Measurements from ENCODE around the gene ARSH.
"Not testable (repeated sequence)": the region's sequence is repeated elsewhere in the genome, so short reads cannot be mapped to it uniquely, and the experiment has no call there.

Gene ARSH, protein sequence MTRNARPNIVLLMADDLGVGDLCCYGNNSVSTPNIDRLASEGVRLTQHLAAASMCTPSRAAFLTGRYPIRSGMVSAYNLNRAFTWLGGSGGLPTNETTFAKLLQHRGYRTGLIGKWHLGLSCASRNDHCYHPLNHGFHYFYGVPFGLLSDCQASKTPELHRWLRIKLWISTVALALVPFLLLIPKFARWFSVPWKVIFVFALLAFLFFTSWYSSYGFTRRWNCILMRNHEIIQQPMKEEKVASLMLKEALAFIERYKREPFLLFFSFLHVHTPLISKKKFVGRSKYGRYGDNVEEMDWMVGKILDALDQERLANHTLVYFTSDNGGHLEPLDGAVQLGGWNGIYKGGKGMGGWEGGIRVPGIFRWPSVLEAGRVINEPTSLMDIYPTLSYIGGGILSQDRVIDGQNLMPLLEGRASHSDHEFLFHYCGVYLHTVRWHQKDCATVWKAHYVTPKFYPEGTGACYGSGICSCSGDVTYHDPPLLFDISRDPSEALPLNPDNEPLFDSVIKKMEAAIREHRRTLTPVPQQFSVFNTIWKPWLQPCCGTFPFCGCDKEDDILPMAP

DNA sequence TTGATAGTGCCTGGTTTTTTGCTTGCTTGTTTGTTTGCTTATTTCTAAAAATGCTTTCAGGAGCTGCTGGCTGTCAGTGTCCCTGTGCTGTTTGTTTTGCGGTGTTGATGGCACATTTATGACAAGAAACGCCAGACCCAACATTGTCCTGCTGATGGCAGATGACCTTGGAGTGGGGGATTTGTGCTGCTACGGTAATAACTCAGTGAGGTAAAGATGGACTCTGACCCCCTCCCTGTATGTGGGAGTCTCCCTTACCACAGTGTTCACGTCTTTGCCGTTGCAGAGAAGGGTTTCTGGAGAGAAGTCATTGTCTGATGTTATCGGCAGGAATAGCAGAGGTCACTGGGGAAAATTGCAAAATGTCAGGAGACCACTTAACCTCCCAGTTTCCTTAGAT lies at the start of gene ARSH:
TSS of gene ARSH (plus strand) at position 52 of the 400 bp plus-strand sequence. CDS start at position 119, 67 bp downstream.
- no peak for DNase-seq (ENCODE audit: low spot score)

DNA sequence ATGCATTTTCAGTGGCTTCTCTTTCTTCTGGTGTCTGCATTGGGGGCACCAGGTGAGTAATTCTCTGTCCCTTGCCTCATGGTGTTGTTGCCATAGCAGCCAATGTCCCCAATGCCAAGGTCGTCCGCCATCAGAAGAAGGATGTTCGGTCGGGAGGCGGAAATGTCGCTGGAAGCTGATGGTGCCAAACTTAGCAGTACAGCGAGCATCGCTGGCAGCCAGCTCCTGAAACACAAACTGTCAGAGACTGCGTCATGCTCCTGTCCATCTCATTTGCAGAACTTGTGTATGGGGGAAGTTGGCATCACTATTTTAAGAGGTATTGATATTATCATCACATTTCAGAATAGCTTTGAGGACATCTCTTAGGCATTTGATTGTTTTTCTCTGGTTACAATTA lies 48.1 kb upstream of the ARSH start:
- no peak for DNase-seq (ENCODE audit: low spot score)

DNA sequence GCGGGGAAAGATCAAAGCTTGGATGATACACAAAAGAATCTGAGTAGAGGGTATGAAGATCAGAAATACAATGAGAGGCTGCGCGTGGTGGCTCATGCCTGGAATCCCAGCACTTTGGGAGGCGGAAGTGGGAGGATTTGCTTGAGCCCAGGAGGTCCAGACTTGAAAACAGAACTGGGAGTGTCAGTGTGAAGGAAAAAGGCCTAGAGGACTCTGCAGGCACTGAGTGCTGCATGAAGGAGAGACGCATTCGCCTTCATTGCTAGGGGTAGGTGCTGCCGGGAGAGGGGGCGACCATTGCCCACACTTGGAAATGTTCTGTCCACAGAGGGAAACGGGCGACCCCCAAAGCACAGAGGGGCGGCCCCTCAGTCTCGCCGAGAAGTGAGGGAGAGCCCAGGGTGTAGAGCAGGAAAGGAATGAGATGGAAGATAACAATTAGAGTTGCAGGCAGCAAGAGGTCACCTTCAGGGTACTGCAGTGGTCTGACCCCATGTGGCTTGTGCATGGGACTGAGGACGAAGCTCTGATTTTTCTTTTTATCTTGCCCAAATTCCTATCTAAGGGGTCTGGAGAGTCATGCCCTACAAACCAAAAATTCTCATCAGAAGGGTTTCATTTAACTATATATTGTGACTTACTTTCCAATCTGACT lies 45.4 kb upstream of the ARSH start:
- no peak for DNase-seq (ENCODE audit: low spot score)

DNA sequence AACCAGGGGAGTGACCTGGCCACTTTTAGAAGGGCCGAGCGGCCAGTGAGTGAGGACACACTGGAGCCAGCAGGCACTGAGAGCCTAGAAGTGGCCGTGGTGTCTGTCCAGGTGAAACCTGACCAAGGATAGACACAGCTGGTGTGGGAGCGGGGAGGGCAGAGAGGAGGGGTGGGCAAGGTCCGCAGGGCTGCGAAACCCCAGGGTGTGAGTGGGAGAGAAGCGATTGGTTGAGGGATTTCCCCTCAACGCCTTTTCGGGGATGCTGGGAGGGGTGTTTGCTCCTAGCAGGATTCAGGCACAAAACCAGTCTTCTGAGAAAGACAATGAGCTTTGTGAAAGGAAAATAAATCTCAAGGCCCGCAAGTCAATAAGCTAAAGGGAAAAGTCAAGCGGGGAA lies 44.0 kb upstream of the ARSH start:
- no peak for DNase-seq (ENCODE audit: low spot score)

DNA sequence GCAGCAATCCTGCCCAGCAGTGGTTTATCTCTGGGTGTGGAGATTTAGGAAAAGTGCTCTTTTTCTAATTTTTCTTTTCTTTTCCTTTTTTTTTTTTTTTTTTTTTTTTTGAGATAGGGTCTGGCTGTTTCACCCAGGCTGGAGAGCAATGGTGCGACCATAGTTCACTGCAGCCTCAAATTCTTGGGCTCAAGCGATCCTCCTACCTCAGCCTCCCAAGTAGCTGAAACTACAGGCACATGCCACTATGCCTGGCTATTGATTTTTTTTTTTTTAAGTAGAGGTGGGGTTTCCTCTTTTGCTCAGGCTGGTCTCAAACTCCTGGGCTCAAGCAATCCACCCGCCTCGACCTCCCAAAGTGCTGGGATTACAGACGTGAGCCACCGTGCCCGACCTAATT lies 42.9 kb upstream of the ARSH start:
- not testable (repeated sequence) for DNase-seq (ENCODE audit: low spot score)

DNA sequence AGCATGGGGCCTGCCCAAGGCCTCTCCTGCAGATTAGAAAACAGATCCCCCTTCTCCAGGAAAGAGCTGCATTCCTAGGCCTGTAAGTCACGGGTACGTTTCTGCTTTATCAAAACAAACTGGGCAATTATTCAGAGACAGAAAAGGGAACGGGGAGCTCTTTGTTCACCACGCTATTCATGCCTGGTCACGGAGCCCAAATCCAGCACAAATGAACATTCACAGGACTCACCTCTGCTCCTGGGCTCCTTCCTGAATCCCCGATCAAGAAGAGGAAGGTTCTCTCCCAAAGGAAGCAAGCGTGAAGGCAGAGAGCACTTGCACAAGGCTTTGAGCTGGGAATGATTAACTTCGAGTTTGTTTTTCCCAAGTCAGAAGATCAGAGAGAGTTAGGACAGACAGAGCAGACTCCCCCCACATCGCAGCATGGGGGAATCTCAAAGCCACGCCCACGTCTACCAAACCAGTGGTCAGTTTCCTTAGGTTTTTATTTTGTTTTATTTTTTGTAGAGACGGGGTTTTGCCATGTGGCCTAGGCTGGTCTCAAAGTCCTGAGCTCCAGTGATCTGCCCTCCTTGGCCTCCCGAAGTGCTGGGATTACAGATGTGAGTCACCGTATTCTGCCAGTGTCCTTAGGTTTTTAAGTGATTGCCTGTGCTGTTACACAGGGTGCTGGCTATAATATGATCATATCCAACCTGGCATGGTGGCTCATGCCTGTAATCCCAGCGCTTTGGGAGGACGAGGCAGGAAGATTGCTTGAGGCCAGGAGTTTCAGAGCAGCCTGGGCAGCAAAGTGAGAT lies 42.2 kb upstream of the ARSH start:
- DNase-seq (ENCODE audit: low spot score): not testable (repeated sequence)

DNA sequence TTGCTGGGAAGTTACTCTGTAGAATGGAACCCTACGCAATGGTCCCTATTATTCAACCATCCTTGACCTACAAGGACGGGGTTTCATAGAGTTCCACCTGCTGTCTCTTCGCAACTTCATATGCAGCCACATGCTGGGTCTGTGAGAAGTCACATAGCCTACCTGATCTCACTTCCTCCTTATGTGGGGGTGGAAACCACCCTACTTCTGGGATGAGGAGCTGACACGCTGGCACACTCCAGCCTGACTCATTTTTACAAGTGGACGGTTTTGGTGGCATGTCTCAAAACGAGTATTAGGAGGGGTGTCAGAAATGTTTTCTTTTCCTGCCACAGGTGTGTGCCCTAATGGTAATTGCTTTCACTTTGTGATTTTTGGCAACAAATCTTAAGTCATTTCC lies 40.4 kb upstream of the ARSH start:
- no peak for DNase-seq (ENCODE audit: low spot score)

DNA sequence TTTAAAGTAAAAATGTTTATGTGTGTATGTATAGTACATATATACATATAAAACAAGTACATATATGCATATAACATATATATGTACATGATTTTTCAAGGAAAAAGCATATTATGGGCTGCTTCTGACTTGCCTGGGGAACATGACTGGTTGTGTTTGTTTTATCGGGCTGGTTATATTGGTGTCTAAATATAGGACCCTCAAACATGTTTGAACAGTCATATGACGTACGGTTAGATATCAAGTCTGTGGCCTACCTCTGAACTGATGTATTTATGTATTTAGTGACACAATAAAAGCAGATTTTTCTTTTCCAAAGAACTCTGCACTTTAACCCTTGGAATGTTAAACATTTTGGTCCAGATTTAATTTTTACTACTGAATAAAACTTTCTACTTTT lies 39.3 kb upstream of the ARSH start:
- no peak for DNase-seq (ENCODE audit: low spot score)

DNA sequence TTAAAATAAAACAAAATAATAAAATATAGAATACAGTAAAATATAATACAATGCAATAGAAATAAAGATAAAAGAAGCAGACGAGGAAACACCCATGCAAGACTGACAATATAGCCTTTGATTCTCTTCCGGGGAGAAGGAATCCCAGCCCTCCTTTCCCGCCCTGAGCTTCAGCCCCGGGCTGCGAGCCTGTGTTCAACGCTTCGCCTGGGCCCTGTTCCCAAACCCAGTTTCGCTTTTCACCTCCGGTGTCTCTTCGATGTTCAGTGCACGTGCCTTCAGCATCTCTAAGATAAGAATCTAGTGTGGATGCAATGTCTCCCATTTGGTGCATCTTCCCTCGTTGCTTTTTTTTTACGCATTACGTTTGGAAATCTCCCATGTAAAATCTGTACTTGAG lies 38.8 kb upstream of the ARSH start:
- no peak for DNase-seq (ENCODE audit: low spot score)

DNA sequence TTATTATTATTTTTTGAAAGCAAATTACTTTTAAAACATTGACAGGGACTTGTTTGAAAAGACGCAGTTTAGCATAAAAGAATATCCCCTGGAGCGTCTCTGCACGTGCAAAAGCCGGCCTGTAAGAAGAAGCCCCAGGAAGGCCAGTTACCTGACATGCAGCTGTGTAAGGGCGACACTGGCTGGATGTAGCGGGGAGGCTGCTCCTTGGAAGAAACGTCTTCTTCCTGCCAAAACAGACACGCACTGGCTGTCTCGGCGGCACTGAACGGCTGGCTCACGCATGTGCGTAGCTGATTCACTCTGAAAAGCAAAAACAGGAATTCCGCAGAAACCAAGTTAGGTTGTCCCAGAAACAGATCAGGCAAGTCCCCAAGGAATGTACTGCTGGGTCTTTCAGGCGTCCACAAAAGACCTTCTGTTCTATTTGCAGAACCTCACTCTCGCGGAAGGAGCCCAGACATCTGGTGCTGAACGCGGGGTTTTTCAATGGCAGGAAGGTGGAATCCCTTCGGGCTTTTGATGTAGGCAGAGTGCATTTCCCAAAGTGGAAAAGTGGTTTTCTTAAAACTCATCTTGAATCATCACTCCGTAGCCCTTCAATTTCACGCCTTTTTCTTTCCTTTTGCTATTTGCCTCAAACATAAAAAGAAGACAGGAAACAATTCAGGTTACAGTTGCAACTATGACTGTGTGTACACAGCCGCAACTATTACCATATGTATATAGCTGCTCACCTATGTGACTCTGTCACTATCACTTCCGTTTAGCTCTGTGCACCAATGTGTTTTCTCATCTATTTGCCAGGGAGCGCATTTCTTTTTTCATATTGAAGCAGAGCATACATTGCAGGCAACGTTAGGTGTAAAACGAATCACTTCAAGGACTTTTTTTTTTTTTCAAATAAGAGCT lies 38.1 kb upstream of the ARSH start:
- no peak for DNase-seq (ENCODE audit: low spot score)

DNA sequence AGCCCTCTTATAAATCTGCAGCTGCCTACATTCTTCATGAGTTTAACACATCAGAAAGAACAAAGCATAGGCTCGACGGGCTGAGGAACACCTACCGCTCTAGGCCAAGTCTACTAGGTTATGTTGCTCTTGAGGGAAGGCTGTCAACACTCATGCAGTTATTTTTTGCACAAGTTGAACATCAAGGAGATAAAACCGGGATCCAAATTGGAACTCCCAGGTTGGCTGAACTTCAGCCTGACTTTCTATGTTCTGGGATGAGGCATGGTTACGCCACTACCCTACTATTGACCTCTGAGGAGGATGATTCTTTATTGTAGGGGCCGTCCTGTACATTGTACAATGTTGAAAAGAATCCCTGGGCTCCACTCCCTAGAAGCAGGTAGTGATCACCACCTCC lies 37.3 kb upstream of the ARSH start:
- DNase-seq (ENCODE audit: low spot score): no peak

DNA sequence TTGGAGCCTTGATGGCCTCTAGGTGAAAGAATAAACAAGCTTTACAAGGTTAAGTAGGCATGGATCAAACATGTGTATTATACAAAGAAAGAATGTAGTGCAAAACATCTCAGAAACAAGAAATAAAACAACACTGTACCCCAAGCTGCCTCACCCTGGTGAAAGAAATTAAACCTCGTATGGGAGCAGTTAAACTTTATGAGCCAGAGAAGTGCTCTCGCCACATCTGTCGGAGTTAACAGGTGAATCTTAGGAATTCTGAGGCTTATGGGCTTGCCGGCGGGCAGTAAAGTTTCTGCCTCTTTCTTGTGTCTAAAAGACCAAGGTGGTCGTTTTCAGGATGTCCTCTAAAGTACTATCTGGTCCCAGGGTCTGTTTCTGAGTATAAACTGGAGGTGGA lies 34.0 kb upstream of the ARSH start:
- DNase-seq (ENCODE audit: low spot score): no peak

DNA sequence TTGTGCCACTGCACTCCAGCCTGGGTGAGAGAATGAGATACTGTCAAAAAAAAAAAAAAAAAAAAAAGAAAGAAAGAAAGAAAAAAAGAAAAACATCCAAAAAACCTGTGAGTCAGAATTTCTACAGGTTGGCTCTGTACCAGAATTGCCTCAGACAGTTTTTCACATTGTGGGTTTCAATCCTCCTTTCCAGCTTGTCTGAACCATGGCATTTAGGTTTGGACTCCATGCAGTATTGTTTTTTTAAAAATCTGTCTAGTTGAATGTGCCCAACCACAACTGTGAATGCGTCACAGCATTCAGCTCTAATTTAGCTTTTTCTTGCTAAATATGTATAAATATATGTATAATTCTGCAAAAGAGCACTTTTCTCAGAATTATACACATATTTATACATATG lies 31.4 kb upstream of the ARSH start:
- DNase-seq (ENCODE audit: low spot score): no peak

DNA sequence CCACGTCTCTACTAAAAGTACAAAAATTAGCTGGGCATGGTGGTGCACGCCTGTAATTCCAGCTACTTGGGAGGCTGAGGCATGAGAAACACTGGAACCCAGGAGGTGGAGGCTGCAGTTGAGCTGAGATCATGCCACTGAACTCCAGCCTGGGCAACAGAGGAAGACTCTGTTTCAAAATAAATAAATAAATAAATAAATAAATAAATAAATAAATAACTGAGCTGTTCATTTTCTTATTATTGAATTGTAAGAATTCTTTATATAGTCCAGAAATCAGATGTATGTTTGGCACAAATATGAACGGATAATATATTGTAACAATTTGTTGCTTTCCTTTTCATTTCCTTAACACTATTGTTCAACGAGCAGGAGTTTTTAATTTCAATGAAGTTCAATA lies 27.7 kb upstream of the ARSH start:
- not testable (repeated sequence) for DNase-seq (ENCODE audit: low spot score)

DNA sequence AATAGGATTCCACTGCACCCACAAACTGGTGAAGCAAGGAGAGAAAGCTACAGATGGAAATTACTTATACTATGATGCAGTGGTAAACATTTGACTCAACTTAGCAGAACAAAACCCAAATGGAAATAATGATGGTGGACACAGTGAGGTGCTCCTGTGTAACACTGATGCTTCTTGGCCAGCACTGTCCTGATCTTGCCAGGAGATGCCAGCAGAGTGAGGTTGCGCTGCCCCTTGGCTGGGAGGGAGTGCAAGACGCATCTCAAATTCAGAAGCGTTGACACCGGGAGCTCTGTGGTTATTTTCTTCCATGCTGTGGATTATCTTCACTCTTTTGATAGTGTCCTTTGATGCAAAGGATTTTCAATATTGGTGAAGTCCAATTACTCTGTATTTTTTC lies 22.0 kb upstream of the ARSH start:
- no peak for DNase-seq (ENCODE audit: low spot score)

DNA sequence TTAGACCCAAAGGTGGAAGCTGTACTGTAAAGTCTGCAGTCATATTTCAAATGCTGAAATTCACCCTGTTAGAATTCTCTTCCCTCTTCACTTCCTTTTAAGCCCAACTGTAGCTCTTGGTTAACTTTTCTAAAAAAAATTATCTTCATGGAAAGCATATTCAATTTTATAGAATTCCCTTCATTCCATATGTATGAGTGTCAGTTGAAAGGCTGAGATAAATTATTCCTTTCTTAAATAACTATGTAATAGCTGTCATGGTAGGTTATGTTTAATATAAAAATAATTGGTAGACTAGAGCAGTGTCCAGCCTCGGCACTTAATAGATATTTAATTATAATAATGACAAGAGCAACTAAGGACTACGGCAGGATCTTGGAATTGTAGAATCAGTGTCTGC lies 16.8 kb upstream of the ARSH start:
- DNase-seq (ENCODE audit: low spot score): no peak

DNA sequence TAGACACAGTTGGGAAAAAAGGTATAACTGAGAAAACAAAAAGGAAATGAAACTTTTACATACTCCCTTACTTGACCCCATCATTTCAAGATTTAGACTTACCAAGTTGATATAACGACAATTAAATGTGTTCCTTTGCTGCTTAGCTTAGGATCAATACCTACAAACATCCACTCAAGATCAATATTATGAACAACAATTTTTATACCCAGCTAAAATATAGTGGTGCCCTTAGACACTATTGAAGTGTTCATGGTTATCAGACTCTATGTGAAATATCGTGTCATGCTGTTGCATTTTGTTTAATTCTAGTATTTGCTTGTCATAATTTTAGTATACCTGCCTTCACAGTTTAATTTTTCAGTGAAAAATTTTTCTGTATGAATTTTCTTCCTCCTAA lies 4.2 kb downstream of the ARSH start:
- no peak for DNase-seq (ENCODE audit: low spot score)

DNA sequence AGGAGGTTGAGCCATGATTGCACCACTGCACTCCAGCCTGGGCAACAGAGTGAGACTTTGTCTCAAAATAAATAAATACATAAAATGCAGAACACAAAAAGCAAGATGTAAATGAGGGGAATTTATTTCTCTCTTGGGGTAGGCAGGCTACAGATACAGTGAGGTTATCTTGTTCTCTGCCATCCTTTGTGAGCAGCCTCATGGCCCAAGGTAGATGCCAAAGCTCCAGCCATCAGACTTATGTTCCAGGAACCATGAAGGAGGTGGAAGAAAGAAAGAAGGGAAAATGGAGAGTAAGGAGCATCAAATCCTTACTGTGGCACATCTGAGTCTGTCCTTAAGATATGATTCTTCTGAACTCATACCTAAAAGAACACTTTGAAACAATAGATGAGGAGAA lies 11.1 kb downstream of the ARSH start:
- DNase-seq (ENCODE audit: low spot score): no peak

DNA sequence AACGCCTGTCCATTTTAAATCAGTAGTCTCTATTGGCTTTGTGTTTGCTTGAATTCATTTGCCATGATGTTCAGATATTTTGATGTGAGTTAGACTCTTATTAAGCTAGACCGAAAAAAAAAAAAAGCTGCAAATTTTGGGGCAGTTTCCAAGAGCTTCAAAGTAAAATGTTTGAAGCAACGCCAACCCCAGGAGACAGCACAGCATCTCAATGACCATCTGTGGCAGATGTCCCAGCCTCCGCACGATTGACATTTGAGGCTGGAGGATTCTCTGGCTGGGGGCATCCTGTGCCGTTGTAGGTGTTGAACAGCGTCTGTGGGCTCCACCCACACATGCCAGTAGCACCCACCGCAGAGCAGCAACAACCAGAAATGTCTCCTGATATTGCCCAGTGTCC lies 17.8 kb downstream of the ARSH start:
- no peak for DNase-seq (ENCODE audit: low spot score)

DNA sequence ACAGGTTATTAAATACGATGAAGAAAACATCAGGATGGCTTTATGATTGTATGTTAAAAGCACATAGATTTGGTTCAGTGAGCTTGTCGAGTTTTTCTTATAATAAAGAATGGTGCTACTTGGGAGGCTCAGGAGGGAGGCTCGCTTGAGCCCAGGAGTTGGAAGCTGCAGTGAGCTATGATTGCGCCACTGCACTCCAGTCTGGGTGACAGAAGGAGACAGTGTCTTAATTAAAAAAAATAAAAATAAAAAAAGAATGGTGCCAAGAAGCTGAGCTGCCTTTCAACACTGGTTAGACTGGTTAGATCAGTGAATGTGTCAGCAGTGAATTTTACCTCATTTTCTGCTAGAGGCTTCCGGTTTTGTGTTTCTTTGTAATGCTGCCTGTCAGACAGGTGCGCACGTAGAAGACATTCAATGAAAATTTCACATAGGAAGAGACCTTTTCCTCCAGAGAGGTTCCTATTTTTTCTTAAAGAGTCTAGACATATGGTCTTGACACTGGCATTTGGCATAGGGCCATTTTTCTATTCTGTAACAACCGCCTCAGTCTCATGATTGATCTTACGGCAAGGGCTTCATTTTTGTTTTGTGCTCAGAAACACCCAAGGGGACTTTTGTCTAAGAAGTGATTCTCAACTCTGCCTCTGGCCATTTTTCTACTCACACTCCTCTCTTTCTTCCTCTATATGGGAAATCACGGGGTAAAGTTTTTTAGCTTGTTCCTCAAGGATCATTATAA lies 19.9 kb downstream of the ARSH start:
- DNase-seq (ENCODE audit: low spot score): no peak

DNA sequence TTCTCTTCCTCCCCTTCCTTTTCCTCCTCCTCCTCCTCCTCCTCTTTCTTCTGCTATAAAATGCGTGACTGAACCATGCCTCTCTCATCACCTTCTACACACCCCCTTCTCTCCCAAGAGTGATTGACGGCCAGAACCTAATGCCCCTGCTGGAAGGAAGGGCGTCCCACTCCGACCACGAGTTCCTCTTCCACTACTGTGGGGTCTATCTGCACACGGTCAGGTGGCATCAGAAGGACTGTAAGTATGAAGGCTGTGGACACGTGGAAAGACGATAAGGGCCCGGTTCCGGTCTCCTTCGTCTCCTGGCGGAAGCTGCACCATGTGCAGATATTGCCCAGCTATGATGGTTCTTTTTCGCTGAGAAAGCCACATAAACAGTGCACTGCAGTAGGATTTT lies 22.8 kb downstream of the ARSH start:
- DNase-seq (ENCODE audit: low spot score): no peak
